Measurements from ENCODE around the gene RUBCN. TPM values are rescaled to one million over a fixed set of nuclear protein-coding genes. Genes with fewer than 3 reads are reported as not detected.

RUBCN gene
- total RNA-seq, 1 donor from 2014 or later, result 31.7 TPM

GRCh38 chr3:197746209-197746608 lies 9.5 kb upstream of the RUBCN start:
- no peak overlapping the region for H3K4me3 Mint-ChIP-seq
- TF ChIP-seq CTCF (conservative IDR thresholded peaks at IDR 0.05), result no peak
- H3K27me3 Mint-ChIP-seq (ENCODE audit: low read depth), result no peaks in the 10 kb centered on the region
- H3K27ac Mint-ChIP-seq (ENCODE audit: unreplicated experiment), result peak overlapping the region; percentile 67
- DNase-seq (ENCODE audit: low read depth, low spot score), result no peak
- H3K36me3 Mint-ChIP-seq (ENCODE audit: low read depth), result no peaks in the 10 kb centered on the region
- peaks cover 24% of the 10 kb centered on the region for H3K4me1 Mint-ChIP-seq
- H3K9me3 Mint-ChIP-seq, result no peaks in the 10 kb centered on the region

- no peak overlapping the region for H3K4me3 Mint-ChIP-seq
- H3K27me3 Mint-ChIP-seq (ENCODE audit: low read depth), result no peaks in the 10 kb centered on the region
- H3K4me1 Mint-ChIP-seq, result peaks cover 5% of the 10 kb centered on the region
- no peak for TF ChIP-seq CTCF (conservative IDR thresholded peaks at IDR 0.05)
- H3K36me3 Mint-ChIP-seq (ENCODE audit: low read depth), result no peaks in the 10 kb centered on the region
- no peaks in the 10 kb centered on the region for H3K9me3 Mint-ChIP-seq
- no peak overlapping the region for H3K27ac Mint-ChIP-seq (ENCODE audit: unreplicated experiment)
- DNase-seq (ENCODE audit: low read depth, low spot score), result no peak
Measured at GRCh38 chr3:197742787-197743186, 6.1 kb upstream of the RUBCN start.

- H3K27ac Mint-ChIP-seq (ENCODE audit: unreplicated experiment), result no peak overlapping the region
Measured at GRCh38 chr3:197737749-197738462, 1.2 kb upstream of the RUBCN start.

GRCh38 chr3:197737319-197737649 lies 580 bp upstream of the RUBCN start:
- no peak for TF ChIP-seq CTCF (conservative IDR thresholded peaks at IDR 0.05)
- H3K36me3 Mint-ChIP-seq (ENCODE audit: low read depth), result no peaks in the 10 kb centered on the region
- H3K4me3 Mint-ChIP-seq, result peak overlapping the region; percentile 90

More at GRCh38 chr3:197737749-197738462, 1.2 kb upstream of the RUBCN start:
- H3K4me3 Mint-ChIP-seq, result peak overlapping the region; percentile 90
- H3K9me3 Mint-ChIP-seq, result no peaks in the 10 kb centered on the region
- no peak for TF ChIP-seq CTCF (conservative IDR thresholded peaks at IDR 0.05)
- H3K4me1 Mint-ChIP-seq, result peaks cover 24% of the 10 kb centered on the region
- no peaks in the 10 kb centered on the region for H3K27me3 Mint-ChIP-seq (ENCODE audit: low read depth)
- DNase-seq (ENCODE audit: low read depth, low spot score), result no peak
- no peaks in the 10 kb centered on the region for H3K36me3 Mint-ChIP-seq (ENCODE audit: low read depth)

GRCh38 chr3:197736010-197736490 lies 654 bp downstream of the RUBCN start:
- H3K4me1 Mint-ChIP-seq, result peaks cover 24% of the 10 kb centered on the region
- H3K27ac Mint-ChIP-seq (ENCODE audit: unreplicated experiment), result no peak overlapping the region
- H3K4me3 Mint-ChIP-seq, result peak overlapping the region; percentile 93
- TF ChIP-seq CTCF (conservative IDR thresholded peaks at IDR 0.05), result no peak
- peak; percentile 5 for DNase-seq (ENCODE audit: low read depth, low spot score)
- no peaks in the 10 kb centered on the region for H3K9me3 Mint-ChIP-seq
- no peaks in the 10 kb centered on the region for H3K27me3 Mint-ChIP-seq (ENCODE audit: low read depth)
- peaks cover 3% of the 10 kb centered on the region for H3K36me3 Mint-ChIP-seq (ENCODE audit: low read depth)

More at GRCh38 chr3:197737319-197737649, 580 bp upstream of the RUBCN start:
- peak overlapping the region; percentile 36 for H3K27ac Mint-ChIP-seq (ENCODE audit: unreplicated experiment)
- no peak for DNase-seq (ENCODE audit: low read depth, low spot score)
- H3K9me3 Mint-ChIP-seq, result no peaks in the 10 kb centered on the region
- H3K4me1 Mint-ChIP-seq, result peaks cover 24% of the 10 kb centered on the region
- H3K27me3 Mint-ChIP-seq (ENCODE audit: low read depth), result no peaks in the 10 kb centered on the region
